Measurements from ENCODE around the gene ZNF436. TPM values are rescaled to one million over a fixed set of nuclear protein-coding genes. Genes with fewer than 3 reads are reported as not detected.

Gene ZNF436
- total and polyA plus RNA-seq, 2 of the 13 experiments (the other 11 are each of a cell fraction or from before 2014, with no cell fraction given): 4.3 to 9.9 TPM

DNA sequence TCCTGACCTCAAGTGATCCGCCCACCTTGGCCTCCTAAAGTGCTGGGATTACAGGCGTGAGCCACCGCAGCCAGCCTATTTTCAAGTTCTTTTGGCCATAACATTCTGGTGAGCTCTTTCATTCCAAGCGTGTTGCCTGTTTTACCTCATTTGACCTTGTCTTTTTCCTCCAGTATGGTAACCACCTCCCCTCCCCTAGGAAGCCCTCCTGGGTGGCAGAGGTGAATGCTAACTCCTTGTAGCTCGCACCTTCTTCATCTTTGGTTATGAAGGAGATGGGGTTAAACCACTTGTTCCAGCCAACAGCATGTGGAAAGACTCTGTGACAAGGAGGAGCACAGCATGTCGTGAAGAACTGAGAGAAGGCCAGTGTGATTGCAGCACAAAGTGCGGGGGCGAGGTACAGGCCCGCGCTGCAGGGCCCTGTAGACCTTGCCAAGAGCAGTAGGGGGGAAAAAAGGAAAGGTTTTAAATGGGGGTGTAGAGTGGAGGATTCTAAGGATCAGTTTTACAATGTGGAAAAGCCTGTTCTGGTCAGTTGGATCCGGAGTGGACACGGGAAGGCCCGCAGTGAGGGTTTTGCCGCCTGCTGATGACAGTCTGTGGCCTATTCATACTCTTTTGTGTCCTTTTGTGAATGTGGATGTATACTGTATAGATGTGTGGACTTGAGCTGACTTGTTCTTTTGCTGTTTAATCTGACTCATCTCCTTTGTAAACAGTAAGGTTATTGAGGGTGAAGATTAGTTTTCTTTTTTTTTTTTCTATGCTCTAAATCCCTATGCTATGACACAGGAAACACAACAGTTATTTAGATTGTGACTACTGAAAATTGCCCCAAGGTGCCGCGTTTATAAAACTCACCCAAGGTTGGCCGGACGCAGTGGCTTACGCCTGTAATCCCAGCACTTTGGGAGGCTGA is 7.5 kb upstream of the ZNF436 start (continued):
- TF ChIP-seq, protein P1, sequence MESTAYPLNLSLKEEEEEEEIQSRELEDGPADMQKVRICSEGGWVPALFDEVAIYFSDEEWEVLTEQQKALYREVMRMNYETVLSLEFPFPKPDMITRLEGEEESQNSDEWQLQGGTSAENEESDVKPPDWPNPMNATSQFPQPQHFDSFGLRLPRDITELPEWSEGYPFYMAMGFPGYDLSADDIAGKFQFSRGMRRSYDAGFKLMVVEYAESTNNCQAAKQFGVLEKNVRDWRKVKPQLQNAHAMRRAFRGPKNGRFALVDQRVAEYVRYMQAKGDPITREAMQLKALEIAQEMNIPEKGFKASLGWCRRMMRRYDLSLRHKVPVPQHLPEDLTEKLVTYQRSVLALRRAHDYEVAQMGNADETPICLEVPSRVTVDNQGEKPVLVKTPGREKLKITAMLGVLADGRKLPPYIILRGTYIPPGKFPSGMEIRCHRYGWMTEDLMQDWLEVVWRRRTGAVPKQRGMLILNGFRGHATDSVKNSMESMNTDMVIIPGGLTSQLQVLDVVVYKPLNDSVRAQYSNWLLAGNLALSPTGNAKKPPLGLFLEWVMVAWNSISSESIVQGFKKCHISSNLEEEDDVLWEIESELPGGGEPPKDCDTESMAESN (CRISPR knock-in tag; conservative IDR thresholded peaks at IDR 0.05): no peak
- no peak for TF ChIP-seq ZNF766 (CRISPR knock-in tag; IDR thresholded peaks at IDR 0.05; ENCODE audit: borderline replicate concordance)
- no peak for TF ChIP-seq ZNF33A (CRISPR knock-in tag; IDR thresholded peaks at IDR 0.05; ENCODE audit: borderline replicate concordance)
- no peak for TF ChIP-seq PHF5A (CRISPR knock-in tag; IDR thresholded peaks at IDR 0.05; ENCODE audit: low read depth, unreplicated experiment)
- TF ChIP-seq ZNF234 (CRISPR knock-in tag; conservative IDR thresholded peaks at IDR 0.05): no peak
- TF ChIP-seq, protein P2, sequence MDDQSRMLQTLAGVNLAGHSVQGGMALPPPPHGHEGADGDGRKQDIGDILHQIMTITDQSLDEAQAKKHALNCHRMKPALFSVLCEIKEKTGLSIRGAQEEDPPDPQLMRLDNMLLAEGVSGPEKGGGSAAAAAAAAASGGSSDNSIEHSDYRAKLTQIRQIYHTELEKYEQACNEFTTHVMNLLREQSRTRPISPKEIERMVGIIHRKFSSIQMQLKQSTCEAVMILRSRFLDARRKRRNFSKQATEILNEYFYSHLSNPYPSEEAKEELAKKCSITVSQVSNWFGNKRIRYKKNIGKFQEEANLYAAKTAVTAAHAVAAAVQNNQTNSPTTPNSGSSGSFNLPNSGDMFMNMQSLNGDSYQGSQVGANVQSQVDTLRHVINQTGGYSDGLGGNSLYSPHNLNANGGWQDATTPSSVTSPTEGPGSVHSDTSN (CRISPR knock-in tag; IDR thresholded peaks at IDR 0.05; ENCODE audit: borderline replicate concordance): no peak
- TF ChIP-seq, protein P3, sequence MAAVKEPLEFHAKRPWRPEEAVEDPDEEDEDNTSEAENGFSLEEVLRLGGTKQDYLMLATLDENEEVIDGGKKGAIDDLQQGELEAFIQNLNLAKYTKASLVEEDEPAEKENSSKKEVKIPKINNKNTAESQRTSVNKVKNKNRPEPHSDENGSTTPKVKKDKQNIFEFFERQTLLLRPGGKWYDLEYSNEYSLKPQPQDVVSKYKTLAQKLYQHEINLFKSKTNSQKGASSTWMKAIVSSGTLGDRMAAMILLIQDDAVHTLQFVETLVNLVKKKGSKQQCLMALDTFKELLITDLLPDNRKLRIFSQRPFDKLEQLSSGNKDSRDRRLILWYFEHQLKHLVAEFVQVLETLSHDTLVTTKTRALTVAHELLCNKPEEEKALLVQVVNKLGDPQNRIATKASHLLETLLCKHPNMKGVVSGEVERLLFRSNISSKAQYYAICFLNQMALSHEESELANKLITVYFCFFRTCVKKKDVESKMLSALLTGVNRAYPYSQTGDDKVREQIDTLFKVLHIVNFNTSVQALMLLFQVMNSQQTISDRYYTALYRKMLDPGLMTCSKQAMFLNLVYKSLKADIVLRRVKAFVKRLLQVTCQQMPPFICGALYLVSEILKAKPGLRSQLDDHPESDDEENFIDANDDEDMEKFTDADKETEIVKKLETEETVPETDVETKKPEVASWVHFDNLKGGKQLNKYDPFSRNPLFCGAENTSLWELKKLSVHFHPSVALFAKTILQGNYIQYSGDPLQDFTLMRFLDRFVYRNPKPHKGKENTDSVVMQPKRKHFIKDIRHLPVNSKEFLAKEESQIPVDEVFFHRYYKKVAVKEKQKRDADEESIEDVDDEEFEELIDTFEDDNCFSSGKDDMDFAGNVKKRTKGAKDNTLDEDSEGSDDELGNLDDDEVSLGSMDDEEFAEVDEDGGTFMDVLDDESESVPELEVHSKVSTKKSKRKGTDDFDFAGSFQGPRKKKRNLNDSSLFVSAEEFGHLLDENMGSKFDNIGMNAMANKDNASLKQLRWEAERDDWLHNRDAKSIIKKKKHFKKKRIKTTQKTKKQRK (IDR thresholded peaks at IDR 0.05; ENCODE audit: low read length): no peak
- no peak for TF ChIP-seq ZMYM2 (CRISPR knock-in tag; IDR thresholded peaks at IDR 0.05)
- TF ChIP-seq, protein P4, sequence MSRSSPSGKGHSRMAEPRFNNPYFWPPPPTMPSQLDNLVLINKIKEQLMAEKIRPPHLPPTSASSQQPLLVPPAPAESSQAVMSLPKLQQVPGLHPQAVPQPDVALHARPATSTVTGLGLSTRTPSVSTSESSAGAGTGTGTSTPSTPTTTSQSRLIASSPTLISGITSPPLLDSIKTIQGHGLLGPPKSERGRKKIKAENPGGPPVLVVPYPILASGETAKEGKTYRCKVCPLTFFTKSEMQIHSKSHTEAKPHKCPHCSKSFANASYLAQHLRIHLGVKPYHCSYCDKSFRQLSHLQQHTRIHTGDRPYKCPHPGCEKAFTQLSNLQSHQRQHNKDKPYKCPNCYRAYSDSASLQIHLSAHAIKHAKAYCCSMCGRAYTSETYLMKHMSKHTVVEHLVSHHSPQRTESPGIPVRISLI (CRISPR knock-in tag; IDR thresholded peaks at IDR 0.05; ENCODE audit: borderline replicate concordance): peak; percentile 69
- no peak for TF ChIP-seq ZNF501 (CRISPR knock-in tag; IDR thresholded peaks at IDR 0.05)
- no peak for TF ChIP-seq NONO (IDR thresholded peaks at IDR 0.05)
- 0 out of 2 replicates have a peak, but pooled peaks have one; percentile 27 for TF ChIP-seq NONO (CRISPR knock-in tag; conservative IDR thresholded peaks at IDR 0.05)
- TF ChIP-seq, protein P5, sequence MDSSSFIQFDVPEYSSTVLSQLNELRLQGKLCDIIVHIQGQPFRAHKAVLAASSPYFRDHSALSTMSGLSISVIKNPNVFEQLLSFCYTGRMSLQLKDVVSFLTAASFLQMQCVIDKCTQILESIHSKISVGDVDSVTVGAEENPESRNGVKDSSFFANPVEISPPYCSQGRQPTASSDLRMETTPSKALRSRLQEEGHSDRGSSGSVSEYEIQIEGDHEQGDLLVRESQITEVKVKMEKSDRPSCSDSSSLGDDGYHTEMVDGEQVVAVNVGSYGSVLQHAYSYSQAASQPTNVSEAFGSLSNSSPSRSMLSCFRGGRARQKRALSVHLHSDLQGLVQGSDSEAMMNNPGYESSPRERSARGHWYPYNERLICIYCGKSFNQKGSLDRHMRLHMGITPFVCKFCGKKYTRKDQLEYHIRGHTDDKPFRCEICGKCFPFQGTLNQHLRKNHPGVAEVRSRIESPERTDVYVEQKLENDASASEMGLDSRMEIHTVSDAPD (CRISPR knock-in tag; IDR thresholded peaks at IDR 0.05): no peak
- TF ChIP-seq FOXK1 (CRISPR knock-in tag; IDR thresholded peaks at IDR 0.05; ENCODE audit: borderline replicate concordance, low read depth): no peak; the same call in 1 of the 2 replicates
- no peak for TF ChIP-seq U2AF2 (IDR thresholded peaks at IDR 0.05; ENCODE audit: low read depth, low read length)
- TF ChIP-seq, protein P6, sequence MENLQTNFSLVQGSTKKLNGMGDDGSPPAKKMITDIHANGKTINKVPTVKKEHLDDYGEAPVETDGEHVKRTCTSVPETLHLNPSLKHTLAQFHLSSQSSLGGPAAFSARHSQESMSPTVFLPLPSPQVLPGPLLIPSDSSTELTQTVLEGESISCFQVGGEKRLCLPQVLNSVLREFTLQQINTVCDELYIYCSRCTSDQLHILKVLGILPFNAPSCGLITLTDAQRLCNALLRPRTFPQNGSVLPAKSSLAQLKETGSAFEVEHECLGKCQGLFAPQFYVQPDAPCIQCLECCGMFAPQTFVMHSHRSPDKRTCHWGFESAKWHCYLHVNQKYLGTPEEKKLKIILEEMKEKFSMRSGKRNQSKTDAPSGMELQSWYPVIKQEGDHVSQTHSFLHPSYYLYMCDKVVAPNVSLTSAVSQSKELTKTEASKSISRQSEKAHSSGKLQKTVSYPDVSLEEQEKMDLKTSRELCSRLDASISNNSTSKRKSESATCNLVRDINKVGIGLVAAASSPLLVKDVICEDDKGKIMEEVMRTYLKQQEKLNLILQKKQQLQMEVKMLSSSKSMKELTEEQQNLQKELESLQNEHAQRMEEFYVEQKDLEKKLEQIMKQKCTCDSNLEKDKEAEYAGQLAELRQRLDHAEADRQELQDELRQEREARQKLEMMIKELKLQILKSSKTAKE (CRISPR knock-in tag; IDR thresholded peaks at IDR 0.05; ENCODE audit: borderline replicate concordance): no peak

All from HepG2 (cell line).